Endothelial cell (in vitro differentiated cells): ENCODE results near the gene CAMTA1. TPM values are rescaled to one million over a fixed set of nuclear protein-coding genes. Genes with fewer than 3 reads are reported as not detected.

Source experiments
- DNase-seq: peaks from one replicate; pipeline ENCODE4 v3.0.0; 2021; ENCODE audit warnings: low spot score
- H3K27ac Mint-ChIP-seq: one replicate; pipeline ENCODE4 v1.8.0; 2021; ENCODE audit warnings: mixed read lengths, inconsistent platforms; ENCODE audit not compliant: unreplicated experiment
- H3K27me3 Mint-ChIP-seq: one replicate; pipeline ENCODE4 v1.8.0; 2021; ENCODE audit warnings: mild to moderate bottlenecking, moderate library complexity, mixed read lengths, inconsistent platforms; ENCODE audit not compliant: unreplicated experiment
- H3K36me3 Mint-ChIP-seq: one replicate; pipeline ENCODE4 v1.8.0; 2021; ENCODE audit warnings: mild to moderate bottlenecking, low read depth, mixed read lengths, inconsistent platforms; ENCODE audit not compliant: unreplicated experiment
- H3K4me1 Mint-ChIP-seq: one replicate; pipeline ENCODE4 v1.8.0; 2021; ENCODE audit warnings: mild to moderate bottlenecking, mixed read lengths, inconsistent platforms; ENCODE audit not compliant: unreplicated experiment
- H3K4me3 Mint-ChIP-seq: one replicate; pipeline ENCODE4 v1.8.0; 2021; ENCODE audit warnings: mild to moderate bottlenecking, mixed read lengths, inconsistent platforms; ENCODE audit not compliant: unreplicated experiment
- H3K9me3 Mint-ChIP-seq: one replicate; pipeline ENCODE4 v1.8.0; 2021; ENCODE audit warnings: mixed read lengths, inconsistent platforms; ENCODE audit not compliant: unreplicated experiment
- CTCF ChIP-seq: fragments of 200-600 bp; sonication (generic); IDR thresholded peaks from one replicate; pipeline ENCODE4 v1.5.0; 2021; ENCODE audit warnings: antibody characterized with exemption; ENCODE audit not compliant: unreplicated experiment
- total RNA-seq: library from RNA; stranded (reverse); fragmentation: NEBNext Ultra II Directional; extraction: Animal tissue kit (Norgen Biotek cat#: 25700); gene quantifications from one replicate; pipeline ENCODE4 v1.2.1, GENCODE V29; 2021; ENCODE audit not compliant: unreplicated experiment

Gene CAMTA1
- total RNA-seq, 1 donor from 2014 or later = 87.3 TPM

GRCh38 chr1:7047866-7048265, 262.6 kb downstream of the CAMTA1 start:
- Mint-ChIP-seq H3K4me1 (no peaks in the 10 kb centered on the region), H3K9me3 (no peaks in the 10 kb centered on the region), H3K27me3 (peaks cover 5% of the 10 kb centered on the region), H3K4me3 (no peak overlapping the region), H3K36me3 (no peaks in the 10 kb centered on the region), H3K27ac (no peak overlapping the region)
- TF ChIP-seq CTCF = no peak
- DNase-seq = no peak

- H3K27me3 Mint-ChIP-seq = peaks cover 5% of the 10 kb centered on the region
- DNase-seq = no peak
Measured at GRCh38 chr1:7048395-7048794, 263.1 kb downstream of the CAMTA1 start.

GRCh38 chr1:7049913-7050625, 264.8 kb downstream of the CAMTA1 start:
- no peak overlapping the region for H3K4me3 Mint-ChIP-seq
- TF ChIP-seq CTCF = no peak
- peaks cover 3% of the 10 kb centered on the region for H3K4me1 Mint-ChIP-seq
- H3K9me3 Mint-ChIP-seq = no peaks in the 10 kb centered on the region
- H3K36me3 Mint-ChIP-seq = peaks cover 5% of the 10 kb centered on the region
- no peak for DNase-seq
- peaks cover 6% of the 10 kb centered on the region for H3K27me3 Mint-ChIP-seq
- no peak overlapping the region for H3K27ac Mint-ChIP-seq

More at GRCh38 chr1:7048395-7048794, 263.1 kb downstream of the CAMTA1 start:
- Mint-ChIP-seq H3K27ac (no peak overlapping the region), H3K4me3 (no peak overlapping the region), H3K4me1 (peaks cover 3% of the 10 kb centered on the region), H3K36me3 (no peaks in the 10 kb centered on the region), H3K9me3 (no peaks in the 10 kb centered on the region)
- no peak for TF ChIP-seq CTCF

- Mint-ChIP-seq H3K36me3 (peaks cover 5% of the 10 kb centered on the region), H3K4me3 (no peak overlapping the region), H3K4me1 (peaks cover 3% of the 10 kb centered on the region), H3K27ac (no peak overlapping the region), H3K9me3 (no peaks in the 10 kb centered on the region), H3K27me3 (peaks cover 6% of the 10 kb centered on the region)
- TF ChIP-seq CTCF = no peak
- no peak for DNase-seq
Measured at GRCh38 chr1:7050751-7051665, 265.8 kb downstream of the CAMTA1 start.
